GM23338 (cell line): ENCODE results near the gene EFCC1. TPM values are rescaled to one million over a fixed set of nuclear protein-coding genes. Genes with fewer than 3 reads are reported as not detected.

Source experiments
- ATAC-seq: fragments of 200-7000 bp; cut with Tn5 transposase; 3 replicates; pipeline ENCODE4 v1.9.1; 2020
- DNase-seq: peaks from one replicate; pipeline ENCODE4 v3.0.0-alpha.2; 2015; ENCODE audit warnings: low spot score
- H2AFZ ChIP-seq: fragments of 200-600 bp; sonication (generic); 2 replicates; pipeline ENCODE4 v1.8.0; 2016; ENCODE audit warnings: antibody characterized with exemption, mild to moderate bottlenecking, moderate library complexity
- H3F3A ChIP-seq: fragments of 200-600 bp; sonication (generic); replicated peaks from 2 replicates; pipeline ENCODE4 v1.8.0; 2017; ENCODE audit warnings: antibody characterized with exemption, mixed run types, low read depth
- H3K27ac ChIP-seq: fragments of 200-600 bp; sonication (generic); 2 replicates; pipeline ENCODE4 v1.6.1; 2016; ENCODE audit warnings: low read depth
- H3K27me3 ChIP-seq: fragments of 200-600 bp; sonication (generic); 2 replicates; pipeline ENCODE4 v1.8.0; 2016; ENCODE audit warnings: mild to moderate bottlenecking, mixed run types, moderate library complexity; ENCODE audit not compliant: insufficient read depth
- H3K36me3 ChIP-seq: fragments of 200-600 bp; sonication (generic); 2 replicates; pipeline ENCODE4 v1.8.0; 2016; ENCODE audit warnings: mild to moderate bottlenecking; ENCODE audit not compliant: insufficient read depth
- H3K4me1 ChIP-seq: fragments of 200-600 bp; sonication (generic); 2 replicates; pipeline ENCODE4 v1.8.0; 2016; ENCODE audit warnings: mild to moderate bottlenecking, moderate library complexity; ENCODE audit not compliant: insufficient read depth
- H3K4me2 ChIP-seq: fragments of 200-600 bp; sonication (generic); 2 replicates; pipeline ENCODE4 v1.7.1; 2017; ENCODE audit warnings: mixed run types
- H3K4me3 ChIP-seq: fragments of 200-600 bp; sonication (generic); 2 replicates; pipeline ENCODE4 v1.6.1; 2016; ENCODE audit warnings: mixed run types
- H3K79me2 ChIP-seq: fragments of 200-600 bp; sonication (generic); replicated peaks from 2 replicates; pipeline ENCODE4 v1.8.0; 2017; ENCODE audit warnings: mild to moderate bottlenecking; ENCODE audit not compliant: insufficient read depth
- H3K9me2 ChIP-seq: fragments of 200-600 bp; sonication (generic); 2 replicates; pipeline ENCODE4 v1.8.0; 2017; ENCODE audit not compliant: insufficient read depth
- H4K20me1 ChIP-seq: fragments of 200-600 bp; sonication (generic); replicated peaks from 2 replicates; pipeline ENCODE4 v1.8.0; 2017; ENCODE audit warnings: mild to moderate bottlenecking; ENCODE audit not compliant: insufficient read depth
- H3K27ac Mint-ChIP-seq: 2 replicates; pipeline ENCODE4 v1.8.0; 2020; ENCODE audit warnings: inconsistent platforms, mild to moderate bottlenecking, moderate library complexity, mixed read lengths
- H3K27me3 Mint-ChIP-seq: 3 replicates; pipeline ENCODE4 v1.8.0; 2022; ENCODE audit warnings: low read depth, mild to moderate bottlenecking, moderate library complexity, mixed read lengths, inconsistent platforms; ENCODE audit not compliant: insufficient read depth, poor library complexity
- H3K36me3 Mint-ChIP-seq: 3 replicates; pipeline ENCODE4 v1.8.0; 2021; ENCODE audit warnings: low read depth, mild to moderate bottlenecking, inconsistent platforms, moderate library complexity, mixed read lengths
- H3K4me1 Mint-ChIP-seq: 3 replicates; pipeline ENCODE4 v1.8.0; 2020; ENCODE audit warnings: mild to moderate bottlenecking, inconsistent platforms, mixed read lengths
- H3K4me3 Mint-ChIP-seq: 3 replicates; pipeline ENCODE4 v1.8.0; 2021; ENCODE audit warnings: moderate library complexity, mild to moderate bottlenecking, inconsistent platforms, mixed read lengths
- H3K9me3 Mint-ChIP-seq: 3 replicates; pipeline ENCODE4 v1.8.0; 2020; ENCODE audit warnings: moderate library complexity, mild to moderate bottlenecking, inconsistent platforms, mixed read lengths
- CREB1 ChIP-seq: fragments of 250-450 bp; sonication (Bioruptor Pico); IDR thresholded peaks from 2 replicates; pipeline ENCODE4 v1.5.0; 2020; ENCODE audit warnings: low read depth, mild to moderate bottlenecking, moderate library complexity
- EZH2 ChIP-seq: fragments of 200-600 bp; sonication (generic); IDR thresholded peaks from one replicate; pipeline ENCODE4 v1.8.0; 2017; ENCODE audit warnings: antibody characterized with exemption, mild to moderate bottlenecking, low read depth; ENCODE audit not compliant: unreplicated experiment
- EZH2phosphoT487 ChIP-seq: fragments of 200-600 bp; sonication (generic); IDR thresholded peaks from one replicate; pipeline ENCODE4 v1.8.1; 2018; ENCODE audit warnings: antibody characterized with exemption; ENCODE audit not compliant: unreplicated experiment
- JUNB ChIP-seq: IDR thresholded peaks from one replicate; pipeline ENCODE4 v1.6.1; 2016; ENCODE audit warnings: antibody characterized with exemption; ENCODE audit not compliant: unreplicated experiment
- NANOG ChIP-seq: IDR thresholded peaks from 2 replicates; pipeline ENCODE4 v1.6.1; 2016; ENCODE audit warnings: antibody characterized with exemption, borderline replicate concordance
- POLR2AphosphoS5 ChIP-seq: IDR thresholded peaks from 2 replicates; pipeline ENCODE4 v1.6.1; 2016; ENCODE audit warnings: antibody characterized with exemption, low read depth
- REST ChIP-seq: IDR thresholded peaks from one replicate; pipeline ENCODE4 v1.6.1; 2018; ENCODE audit warnings: antibody characterized with exemption; ENCODE audit not compliant: unreplicated experiment
- STAT1 ChIP-seq: IDR thresholded peaks from one replicate; pipeline ENCODE4 v1.6.1; 2016; ENCODE audit warnings: antibody characterized with exemption; ENCODE audit not compliant: unreplicated experiment
- ZNF114 ChIP-seq: fragments of 250-450 bp; sonication (Bioruptor Pico); IDR thresholded peaks from 2 replicates; pipeline ENCODE4 v1.5.0; 2020; ENCODE audit warnings: mild to moderate bottlenecking, moderate library complexity
- ZNF331 ChIP-seq: fragments of 250-450 bp; sonication (Bioruptor Pico); IDR thresholded peaks from 2 replicates; pipeline ENCODE4 v1.5.0; 2020; ENCODE audit warnings: low read depth, mild to moderate bottlenecking, moderate library complexity
- ZNF462 ChIP-seq: fragments of 250-450 bp; sonication (Bioruptor Pico); IDR thresholded peaks from 2 replicates; pipeline ENCODE4 v1.5.0; 2020; ENCODE audit warnings: mild to moderate bottlenecking, moderate library complexity
- polyA plus RNA-seq: library from polyadenylated mRNA; unstranded; fragments of >200 nt; fragmentation: Nextera tagmentation; extraction: Ambion mirVana; gene quantifications from 2 replicates; pipeline ENCODE4 v1.2.1, GENCODE V29; 2016
- total RNA-seq: library from RNA; depleted of rRNA; stranded (reverse); fragments of >200 nt; shearing (Covaris generic); gene quantifications from 2 replicates; pipeline ENCODE4 v1.2.3, GENCODE V29; 2014
- TF ChIP-seq, protein P1 (sequence below): IDR thresholded peaks from 2 replicates; pipeline ENCODE4 v1.6.1; 2016; ENCODE audit warnings: antibody characterized with exemption
- TF ChIP-seq, protein P2 (sequence below), 2 experiments: fragments of 200-600 bp in 1 of 2; sonication (generic) in 1 of 2; conservative IDR thresholded peaks; 2 replicates each; pipeline versions ENCODE4 v1.5.1 to v1.6.1; 2016 to 2017; ENCODE audit warnings: antibody characterized with exemption in 2 of 2, low read depth in 2 of 2, mild to moderate bottlenecking in 2 of 2, moderate library complexity in 1 of 2

EFCC1 gene
- total and polyA plus RNA-seq, 2 experiments from 2014 or later, result not detected

- no peaks in the 10 kb centered on the region for H3K36me3 ChIP-seq
- H3K4me3 ChIP-seq, result no peak overlapping the region
- Mint-ChIP-seq H3K4me3 (no peak overlapping the region), H3K4me1 (peaks cover 10% of the 10 kb centered on the region), H3K27me3 (peaks cover 37% of the 10 kb centered on the region), H3K9me3 (peaks cover 4% of the 10 kb centered on the region; the same call in 2 of the 3 replicates), H3K27ac (no peak overlapping the region), H3K36me3 (peaks cover 3% of the 10 kb centered on the region; the same call in 1 of the 3 replicates)
- ATAC-seq (no peak), DNase-seq (no peak)
- H3K27ac ChIP-seq, result no peak overlapping the region
- H3K4me1 ChIP-seq, result no peaks in the 10 kb centered on the region
- H3K79me2 ChIP-seq, result no peaks in the 10 kb centered on the region
- no peak for TF ChIP-seq NANOG
- no peak for TF ChIP-seq STAT1
- no peak for TF ChIP-seq POLR2AphosphoS5
- TF ChIP-seq ZNF331, result no peak
- TF ChIP-seq, protein P1, sequence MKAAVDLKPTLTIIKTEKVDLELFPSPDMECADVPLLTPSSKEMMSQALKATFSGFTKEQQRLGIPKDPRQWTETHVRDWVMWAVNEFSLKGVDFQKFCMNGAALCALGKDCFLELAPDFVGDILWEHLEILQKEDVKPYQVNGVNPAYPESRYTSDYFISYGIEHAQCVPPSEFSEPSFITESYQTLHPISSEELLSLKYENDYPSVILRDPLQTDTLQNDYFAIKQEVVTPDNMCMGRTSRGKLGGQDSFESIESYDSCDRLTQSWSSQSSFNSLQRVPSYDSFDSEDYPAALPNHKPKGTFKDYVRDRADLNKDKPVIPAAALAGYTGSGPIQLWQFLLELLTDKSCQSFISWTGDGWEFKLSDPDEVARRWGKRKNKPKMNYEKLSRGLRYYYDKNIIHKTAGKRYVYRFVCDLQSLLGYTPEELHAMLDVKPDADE, result no peak
- TF ChIP-seq ZNF114 (CRISPR knock-in tag), result no peak
- TF ChIP-seq, protein P2, sequence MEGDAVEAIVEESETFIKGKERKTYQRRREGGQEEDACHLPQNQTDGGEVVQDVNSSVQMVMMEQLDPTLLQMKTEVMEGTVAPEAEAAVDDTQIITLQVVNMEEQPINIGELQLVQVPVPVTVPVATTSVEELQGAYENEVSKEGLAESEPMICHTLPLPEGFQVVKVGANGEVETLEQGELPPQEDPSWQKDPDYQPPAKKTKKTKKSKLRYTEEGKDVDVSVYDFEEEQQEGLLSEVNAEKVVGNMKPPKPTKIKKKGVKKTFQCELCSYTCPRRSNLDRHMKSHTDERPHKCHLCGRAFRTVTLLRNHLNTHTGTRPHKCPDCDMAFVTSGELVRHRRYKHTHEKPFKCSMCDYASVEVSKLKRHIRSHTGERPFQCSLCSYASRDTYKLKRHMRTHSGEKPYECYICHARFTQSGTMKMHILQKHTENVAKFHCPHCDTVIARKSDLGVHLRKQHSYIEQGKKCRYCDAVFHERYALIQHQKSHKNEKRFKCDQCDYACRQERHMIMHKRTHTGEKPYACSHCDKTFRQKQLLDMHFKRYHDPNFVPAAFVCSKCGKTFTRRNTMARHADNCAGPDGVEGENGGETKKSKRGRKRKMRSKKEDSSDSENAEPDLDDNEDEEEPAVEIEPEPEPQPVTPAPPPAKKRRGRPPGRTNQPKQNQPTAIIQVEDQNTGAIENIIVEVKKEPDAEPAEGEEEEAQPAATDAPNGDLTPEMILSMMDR (conservative IDR thresholded peaks at IDR 0.05; ENCODE audit: low read depth in 2 of 2), result no peak
- no peak for TF ChIP-seq EZH2phosphoT487
- TF ChIP-seq REST, result no peak
- TF ChIP-seq JUNB, result no peak
- no peak for TF ChIP-seq EZH2
- no peak for TF ChIP-seq ZNF462 (CRISPR knock-in tag)
- TF ChIP-seq CREB1 (CRISPR knock-in tag), result no peak
- peaks cover 57% of the 10 kb centered on the region for H3K27me3 ChIP-seq
- peaks cover under 1% of the 10 kb centered on the region; the same call in 1 of the 2 replicates for H3F3A ChIP-seq
- no peaks in the 10 kb centered on the region for H3K9me2 ChIP-seq
- no peaks in the 10 kb centered on the region; the same call in 1 of the 2 replicates for H4K20me1 ChIP-seq
- no peak overlapping the region for H3K4me2 ChIP-seq
- H2AFZ ChIP-seq, result no peak overlapping the region
These were observed 6.7 kb downstream of the EFCC1 start for GRCh38 chr3:129007792-129008191.
